Liver (tissue), 3 donors: ENCODE measurements around the gene LAMB3.

ENCODE experiments used
- RAD21 ChIP-seq, 2 donors: IDR thresholded peaks; 2 replicates each; pipeline ENCODE4 v1.6.1; 2016; ENCODE audit warnings: antibody characterized with exemption in 2 of 2, mild to moderate bottlenecking in 2 of 2
- SP1 ChIP-seq: IDR thresholded peaks from 2 replicates; pipeline ENCODE4 v1.6.1; 2018; ENCODE audit warnings: antibody characterized with exemption, mild to moderate bottlenecking
- TF ChIP-seq, protein P1 (sequence below): fragments of 150-350 bp; IDR thresholded peaks from 2 replicates; pipeline ENCODE4 v1.5.1; 2017; ENCODE audit warnings: improper control_type of control experiment, low read depth, low read length; ENCODE audit not compliant: missing input control
- donor health status: healthy.
- donor health status: healthy.

DNA sequence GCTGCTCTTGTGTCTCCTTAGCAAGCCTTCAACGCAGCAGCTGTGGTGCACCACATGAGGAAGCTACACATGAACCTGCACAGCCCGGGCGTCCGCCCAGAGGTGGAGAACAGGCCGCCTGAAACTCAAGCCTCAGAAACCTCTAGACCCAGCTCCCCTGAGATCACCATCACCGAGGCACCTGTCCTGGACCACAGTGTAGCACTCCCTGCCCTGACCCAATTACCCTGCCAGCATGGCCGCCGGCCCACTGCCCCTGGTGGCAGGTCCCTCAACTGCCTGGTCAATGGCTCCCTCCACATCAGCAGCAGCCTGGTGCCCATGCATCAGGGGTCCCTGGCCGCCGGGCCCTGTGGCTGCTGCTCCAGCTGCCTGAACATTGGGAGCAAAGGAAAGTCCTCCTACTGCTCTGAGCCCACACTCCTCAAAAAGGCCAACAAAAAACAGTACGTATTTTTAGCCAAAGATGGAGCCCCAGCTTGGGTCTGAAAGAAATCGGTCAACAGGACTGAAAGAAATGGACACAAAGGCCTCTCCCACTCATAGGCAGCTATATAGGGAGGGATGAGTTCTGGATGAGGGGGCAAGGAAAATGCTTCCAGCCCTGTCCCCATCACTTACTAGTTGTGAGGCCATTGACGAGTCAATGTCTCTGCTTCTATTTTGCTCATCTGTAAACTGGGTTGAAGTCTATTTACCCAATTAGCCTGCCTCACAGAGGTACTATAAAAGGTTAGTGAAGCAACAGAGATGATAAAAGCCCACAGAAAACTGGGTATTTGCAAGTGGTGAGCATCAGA is 40.3 kb downstream of the LAMB3 start:
- TF ChIP-seq RAD21 (IDR thresholded peaks at IDR 0.05) (no peak), SP1 (no peak)
- TF ChIP-seq, protein P1, sequence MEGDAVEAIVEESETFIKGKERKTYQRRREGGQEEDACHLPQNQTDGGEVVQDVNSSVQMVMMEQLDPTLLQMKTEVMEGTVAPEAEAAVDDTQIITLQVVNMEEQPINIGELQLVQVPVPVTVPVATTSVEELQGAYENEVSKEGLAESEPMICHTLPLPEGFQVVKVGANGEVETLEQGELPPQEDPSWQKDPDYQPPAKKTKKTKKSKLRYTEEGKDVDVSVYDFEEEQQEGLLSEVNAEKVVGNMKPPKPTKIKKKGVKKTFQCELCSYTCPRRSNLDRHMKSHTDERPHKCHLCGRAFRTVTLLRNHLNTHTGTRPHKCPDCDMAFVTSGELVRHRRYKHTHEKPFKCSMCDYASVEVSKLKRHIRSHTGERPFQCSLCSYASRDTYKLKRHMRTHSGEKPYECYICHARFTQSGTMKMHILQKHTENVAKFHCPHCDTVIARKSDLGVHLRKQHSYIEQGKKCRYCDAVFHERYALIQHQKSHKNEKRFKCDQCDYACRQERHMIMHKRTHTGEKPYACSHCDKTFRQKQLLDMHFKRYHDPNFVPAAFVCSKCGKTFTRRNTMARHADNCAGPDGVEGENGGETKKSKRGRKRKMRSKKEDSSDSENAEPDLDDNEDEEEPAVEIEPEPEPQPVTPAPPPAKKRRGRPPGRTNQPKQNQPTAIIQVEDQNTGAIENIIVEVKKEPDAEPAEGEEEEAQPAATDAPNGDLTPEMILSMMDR: no peak
